PC-9 (cell line): ENCODE measurements around the gene NPIPB2.

Experiments
- EZH2 ChIP-seq: fragments of 200-600 bp; sonication (generic); IDR thresholded peaks from 2 replicates; pipeline ENCODE4 v1.8.0; 2017; ENCODE audit warnings: antibody characterized with exemption, low read depth
- TF ChIP-seq, protein P1 (sequence below): fragments of 200-600 bp; sonication (generic); conservative IDR thresholded peaks from 2 replicates; pipeline ENCODE4 v1.6.1; 2017; ENCODE audit warnings: mixed run types, antibody characterized with exemption, mild to moderate bottlenecking, moderate library complexity

DNA sequence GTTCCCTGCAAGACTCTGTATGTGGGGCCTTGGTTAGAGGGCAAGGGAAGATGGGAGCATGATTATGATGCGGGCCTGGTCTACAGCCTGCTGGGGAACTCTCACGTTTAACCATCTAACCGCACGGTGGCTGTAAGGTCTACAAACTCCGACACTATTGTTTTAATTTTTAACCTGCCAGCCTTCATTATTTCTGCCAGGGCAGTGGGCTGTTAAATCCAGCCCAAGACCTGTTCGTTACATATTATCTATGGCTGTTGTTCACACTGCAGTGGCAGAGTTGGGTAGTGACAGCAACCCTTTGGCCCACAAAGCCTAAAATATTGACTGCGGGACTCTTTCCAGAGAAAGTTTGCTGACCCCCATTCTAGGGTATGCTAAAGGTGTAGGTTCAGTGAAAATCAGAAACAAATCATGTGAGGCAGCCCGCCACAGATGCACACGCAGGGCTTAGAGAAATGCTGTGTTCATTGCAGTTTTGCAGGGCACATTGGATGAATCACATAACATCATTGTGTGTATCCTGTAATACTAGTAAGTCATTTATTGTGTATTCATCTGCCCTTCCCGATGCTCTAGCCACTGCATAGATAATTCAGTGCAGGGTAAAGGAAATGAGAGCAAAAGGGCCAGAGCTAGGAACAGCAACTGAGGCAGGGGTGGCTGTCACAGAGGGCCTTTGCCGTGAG, 49.0 kb upstream of the NPIPB2 start:
- TF ChIP-seq, protein P1, sequence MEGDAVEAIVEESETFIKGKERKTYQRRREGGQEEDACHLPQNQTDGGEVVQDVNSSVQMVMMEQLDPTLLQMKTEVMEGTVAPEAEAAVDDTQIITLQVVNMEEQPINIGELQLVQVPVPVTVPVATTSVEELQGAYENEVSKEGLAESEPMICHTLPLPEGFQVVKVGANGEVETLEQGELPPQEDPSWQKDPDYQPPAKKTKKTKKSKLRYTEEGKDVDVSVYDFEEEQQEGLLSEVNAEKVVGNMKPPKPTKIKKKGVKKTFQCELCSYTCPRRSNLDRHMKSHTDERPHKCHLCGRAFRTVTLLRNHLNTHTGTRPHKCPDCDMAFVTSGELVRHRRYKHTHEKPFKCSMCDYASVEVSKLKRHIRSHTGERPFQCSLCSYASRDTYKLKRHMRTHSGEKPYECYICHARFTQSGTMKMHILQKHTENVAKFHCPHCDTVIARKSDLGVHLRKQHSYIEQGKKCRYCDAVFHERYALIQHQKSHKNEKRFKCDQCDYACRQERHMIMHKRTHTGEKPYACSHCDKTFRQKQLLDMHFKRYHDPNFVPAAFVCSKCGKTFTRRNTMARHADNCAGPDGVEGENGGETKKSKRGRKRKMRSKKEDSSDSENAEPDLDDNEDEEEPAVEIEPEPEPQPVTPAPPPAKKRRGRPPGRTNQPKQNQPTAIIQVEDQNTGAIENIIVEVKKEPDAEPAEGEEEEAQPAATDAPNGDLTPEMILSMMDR = no peak
- TF ChIP-seq EZH2 = no peak
